SU-DHL-6 (cell line): Measurements from ENCODE around the gene FAM120B.

Source experiments
- CTCF ChIP-seq: fragments of 200-600 bp; sonication (generic); IDR thresholded peaks from one replicate; pipeline ENCODE4 v1.5.1; 2017; ENCODE audit warnings: antibody characterized with exemption, mild to moderate bottlenecking, low read length, moderate library complexity; ENCODE audit not compliant: insufficient read depth, poor library complexity, severe bottlenecking
- EZH2phosphoT487 ChIP-seq: fragments of 200-600 bp; sonication (generic), shearing (Covaris generic); conservative IDR thresholded peaks from 2 replicates; pipeline ENCODE4 v1.6.1; 2018; ENCODE audit warnings: mild to moderate bottlenecking, antibody characterized with exemption, low read length, moderate library complexity, mixed read lengths

DNA sequence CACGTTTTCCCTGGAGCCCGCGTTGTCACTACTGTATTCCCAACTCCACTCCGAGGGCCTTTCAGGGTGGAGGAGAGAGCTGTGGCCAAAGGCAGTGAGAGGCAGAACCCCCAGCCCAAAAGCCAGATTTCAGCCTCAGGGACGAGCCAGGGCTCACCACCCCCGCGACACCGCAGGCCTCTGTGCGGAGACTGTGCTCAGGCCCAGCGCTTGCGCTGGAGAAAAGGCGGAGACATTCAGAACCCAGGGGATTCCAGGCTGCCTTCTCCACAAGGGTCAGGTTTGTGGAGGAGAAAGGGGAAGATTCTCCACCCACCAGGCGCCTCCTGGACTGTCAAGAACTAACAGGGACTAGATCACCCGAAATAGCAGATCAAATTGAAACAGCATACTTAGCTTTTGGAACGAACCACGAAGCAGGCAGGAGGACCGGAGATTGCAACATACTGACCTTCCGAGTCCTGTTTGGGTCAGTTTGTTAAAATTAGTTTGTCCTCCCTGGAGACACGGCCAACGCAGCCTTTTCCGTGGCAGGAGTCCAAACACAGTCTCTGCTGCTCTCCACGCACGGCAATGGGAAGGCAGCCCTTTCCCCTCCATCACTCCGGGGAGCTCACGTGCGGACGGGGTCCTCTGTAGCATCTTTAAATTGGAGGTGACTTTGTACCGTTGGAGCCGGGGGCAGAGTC, 30.0 kb upstream of the FAM120B start:
- TF ChIP-seq CTCF: no peak
- TF ChIP-seq EZH2phosphoT487: no peak
